ENCODE measurements around the gene TMIE. TPM values are rescaled to one million over a fixed set of nuclear protein-coding genes. Genes with fewer than 3 reads are reported as not detected.
A peak's percentile ranks its signal among the peaks of the same experiment; 100 is the strongest.

TMIE gene
- polyA plus RNA-seq, 1 donor from 2014 or later, result not detected

- TF ChIP-seq TAF1 (IDR thresholded peaks at IDR 0.05; ENCODE audit: low read depth) (no peak), RAD21 (conservative IDR thresholded peaks at IDR 0.05) (no peak), POLR2AphosphoS5 (IDR thresholded peaks at IDR 0.05) (no peak)
- Histone ChIP-seq H3K9me3 (ENCODE audit: low read length) (no peaks in the 10 kb centered on the region), H3K9ac (ENCODE audit: low read length) (no peak overlapping the region), H3K27ac (ENCODE audit: low read length) (no peak overlapping the region), H3K9me2 (ENCODE audit: insufficient read depth, low read length) (no peaks in the 10 kb centered on the region), H4K20me1 (ENCODE audit: insufficient read depth) (no peaks in the 10 kb centered on the region), H3K27me3 (ENCODE audit: insufficient read depth, low read depth, low read length) (peaks cover 13% of the 10 kb centered on the region), H2AFZ (ENCODE audit: low read depth, low read length) (no peak overlapping the region), H3K79me2 (replicated peaks; ENCODE audit: insufficient read depth, low read length) (no peaks in the 10 kb centered on the region), H3K4me2 (ENCODE audit: low read length) (no peak overlapping the region), H3K4me3 (ENCODE audit: low read length) (no peak overlapping the region), H3K36me3 (ENCODE audit: insufficient read depth, low read length) (no peaks in the 10 kb centered on the region), H3F3A (ENCODE audit: insufficient read depth, low read length, poor library complexity, severe bottlenecking) (no peaks in the 10 kb centered on the region)
These were observed 1.3 kb upstream of the TMIE start for GRCh38 chr3:46699676-46700523.

DNA sequence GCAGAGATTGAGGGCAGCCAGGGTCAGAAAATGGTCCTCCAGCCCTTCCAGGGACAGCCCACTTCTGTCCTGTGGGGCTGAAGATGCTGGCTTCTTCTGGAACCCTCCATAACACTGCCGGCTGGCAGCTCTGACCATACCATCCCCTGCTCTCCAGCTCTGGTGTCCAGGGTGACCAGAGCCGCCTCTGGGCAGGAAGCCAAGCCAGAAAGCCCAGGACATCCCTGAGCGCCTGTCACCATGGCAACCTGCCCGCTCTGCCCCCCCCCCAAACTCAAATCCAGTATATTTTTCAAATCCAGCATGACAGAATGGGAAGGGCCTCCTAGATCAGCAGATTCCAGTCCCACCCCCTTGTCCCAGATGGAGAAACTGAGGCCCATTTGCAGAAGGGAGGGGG lies 420 bp upstream of the TMIE start:
- peak overlapping the region; percentile 56 for H3K4me3 ChIP-seq (ENCODE audit: low read length)
- H3K9me2 ChIP-seq (ENCODE audit: insufficient read depth, low read length), result no peaks in the 10 kb centered on the region
- no peaks in the 10 kb centered on the region for H3K36me3 ChIP-seq (ENCODE audit: insufficient read depth, low read length)
- H2AFZ ChIP-seq (ENCODE audit: low read depth, low read length), result no peak overlapping the region
- TF ChIP-seq EZH2 (IDR thresholded peaks at IDR 0.05; ENCODE audit: borderline replicate concordance, insufficient read depth, low read length, poor library complexity, severe bottlenecking) (no peak), REST (IDR thresholded peaks at IDR 0.05; ENCODE audit: borderline replicate concordance) (no peak), POLR2AphosphoS5 (IDR thresholded peaks at IDR 0.05) (no peak)
- H3K27me3 ChIP-seq (ENCODE audit: insufficient read depth, low read depth, low read length), result peaks cover 13% of the 10 kb centered on the region
- H3K4me2 ChIP-seq (ENCODE audit: low read length), result no peak overlapping the region
- H3F3A ChIP-seq (ENCODE audit: insufficient read depth, low read length, poor library complexity, severe bottlenecking), result no peaks in the 10 kb centered on the region
- H3K27ac ChIP-seq (ENCODE audit: low read length), result no peak overlapping the region
- no peaks in the 10 kb centered on the region for H3K9me3 ChIP-seq (ENCODE audit: low read length)
- no peaks in the 10 kb centered on the region for H3K79me2 ChIP-seq (replicated peaks; ENCODE audit: insufficient read depth, low read length)
- H3K9ac ChIP-seq (ENCODE audit: low read length), result no peak overlapping the region
- no peaks in the 10 kb centered on the region for H4K20me1 ChIP-seq (ENCODE audit: insufficient read depth)

DNA sequence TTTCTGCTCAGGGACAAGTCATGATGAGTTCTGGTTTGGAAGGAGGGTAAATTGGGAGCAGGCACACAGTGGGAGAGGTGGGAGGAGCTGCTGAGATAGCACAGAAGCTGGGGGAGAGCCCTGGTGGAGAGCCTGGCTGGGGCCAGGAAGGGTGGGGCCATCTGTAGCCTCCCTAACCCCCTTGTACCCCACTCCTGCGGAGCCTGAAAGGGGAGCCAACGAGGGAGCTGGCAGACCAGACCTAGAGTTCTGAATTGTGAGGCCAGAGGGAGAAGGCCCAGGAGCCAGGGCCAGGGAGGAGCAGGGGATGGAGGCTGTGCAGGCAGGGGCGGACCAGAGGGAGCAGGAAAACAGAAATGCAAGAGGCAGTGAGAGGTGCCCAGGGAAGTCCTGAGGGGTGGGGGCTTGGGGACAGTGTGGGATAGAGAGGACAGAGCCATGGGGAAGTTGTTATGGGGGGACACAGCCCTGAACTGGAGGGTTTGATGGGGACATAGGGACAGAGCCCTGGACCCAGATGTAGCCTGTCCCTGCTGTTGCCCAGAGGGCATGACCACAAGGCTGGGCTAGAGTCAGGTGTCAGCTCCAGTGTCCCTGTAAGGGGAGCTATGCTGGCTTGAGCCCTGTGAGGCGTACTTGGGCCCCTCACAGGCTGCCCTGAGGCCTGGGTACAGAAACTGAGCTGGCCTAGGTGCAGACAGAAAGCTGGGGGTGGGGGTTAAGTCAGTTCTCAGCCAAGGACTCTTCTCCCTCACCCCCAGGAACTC lies 1.2 kb downstream of the TMIE start:
- no peaks in the 10 kb centered on the region for H3F3A ChIP-seq (ENCODE audit: insufficient read depth, low read length, poor library complexity, severe bottlenecking)
- H3K4me2 ChIP-seq (ENCODE audit: low read length), result no peak overlapping the region
- H3K9me3 ChIP-seq (ENCODE audit: low read length), result no peaks in the 10 kb centered on the region
- H3K36me3 ChIP-seq (ENCODE audit: insufficient read depth, low read length), result no peaks in the 10 kb centered on the region
- H3K9me2 ChIP-seq (ENCODE audit: insufficient read depth, low read length), result no peaks in the 10 kb centered on the region
- H3K4me3 ChIP-seq (ENCODE audit: low read length), result no peak overlapping the region
- H3K79me2 ChIP-seq (replicated peaks; ENCODE audit: insufficient read depth, low read length), result no peaks in the 10 kb centered on the region
- no peak overlapping the region for H2AFZ ChIP-seq (ENCODE audit: low read depth, low read length)
- H3K27ac ChIP-seq (ENCODE audit: low read length), result no peak overlapping the region
- H4K20me1 ChIP-seq (ENCODE audit: insufficient read depth), result no peaks in the 10 kb centered on the region
- H3K27me3 ChIP-seq (ENCODE audit: insufficient read depth, low read depth, low read length), result peaks cover 13% of the 10 kb centered on the region
- TF ChIP-seq POLR2AphosphoS5 (IDR thresholded peaks at IDR 0.05), result no peak
- no peak for TF ChIP-seq CTCF (IDR thresholded peaks at IDR 0.05; ENCODE audit: poor library complexity, severe bottlenecking)
- TF ChIP-seq SMC3 (conservative IDR thresholded peaks at IDR 0.05; ENCODE audit: poor library complexity), result no peak
- no peak for TF ChIP-seq MXI1 (conservative IDR thresholded peaks at IDR 0.05; ENCODE audit: poor library complexity, severe bottlenecking)
- TF ChIP-seq TAF1 (IDR thresholded peaks at IDR 0.05; ENCODE audit: low read depth), result no peak
- no peak for TF ChIP-seq REST (IDR thresholded peaks at IDR 0.05; ENCODE audit: borderline replicate concordance)
- TF ChIP-seq EZH2 (IDR thresholded peaks at IDR 0.05; ENCODE audit: borderline replicate concordance, insufficient read depth, low read length, poor library complexity, severe bottlenecking), result no peak
- no peak for TF ChIP-seq EP300 (conservative IDR thresholded peaks at IDR 0.05; ENCODE audit: poor library complexity, severe bottlenecking)
- no peak for TF ChIP-seq RAD21 (conservative IDR thresholded peaks at IDR 0.05)
- no peak overlapping the region for H3K9ac ChIP-seq (ENCODE audit: low read length)
